NB4 (cell line): ENCODE measurements around the gene PHACTR1.

Experiments
- POLR2A ChIP-seq: IDR thresholded peaks from 2 replicates; pipeline ENCODE4 v1.6.1; 2011; ENCODE audit warnings: mild to moderate bottlenecking; ENCODE audit not compliant: insufficient read length; ENCODE audit errors: extremely low read depth
- TF ChIP-seq, protein P1 (sequence below): IDR thresholded peaks from one replicate; pipeline ENCODE4 v1.5.1; 2012; ENCODE audit warnings: low read depth, low read length

DNA sequence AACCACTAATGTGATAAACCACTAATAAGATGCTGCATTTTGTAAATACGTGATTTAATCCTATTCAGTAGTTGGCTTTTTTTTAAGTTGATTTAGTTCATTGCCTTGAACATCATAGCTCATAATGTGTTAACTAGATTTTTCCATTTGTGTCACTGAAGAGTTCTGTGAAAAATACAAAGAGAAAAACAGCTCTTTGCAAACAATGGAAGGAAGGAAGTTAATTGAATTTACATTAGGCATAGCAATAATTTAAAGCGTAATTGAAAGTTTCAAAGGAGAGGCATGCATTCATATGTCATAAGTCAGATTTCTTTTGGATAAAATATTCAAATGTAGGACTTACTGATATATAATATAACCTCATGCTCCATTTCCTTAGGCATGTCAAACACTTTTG is 509.5 kb downstream of the PHACTR1 start:
- TF ChIP-seq, protein P1, sequence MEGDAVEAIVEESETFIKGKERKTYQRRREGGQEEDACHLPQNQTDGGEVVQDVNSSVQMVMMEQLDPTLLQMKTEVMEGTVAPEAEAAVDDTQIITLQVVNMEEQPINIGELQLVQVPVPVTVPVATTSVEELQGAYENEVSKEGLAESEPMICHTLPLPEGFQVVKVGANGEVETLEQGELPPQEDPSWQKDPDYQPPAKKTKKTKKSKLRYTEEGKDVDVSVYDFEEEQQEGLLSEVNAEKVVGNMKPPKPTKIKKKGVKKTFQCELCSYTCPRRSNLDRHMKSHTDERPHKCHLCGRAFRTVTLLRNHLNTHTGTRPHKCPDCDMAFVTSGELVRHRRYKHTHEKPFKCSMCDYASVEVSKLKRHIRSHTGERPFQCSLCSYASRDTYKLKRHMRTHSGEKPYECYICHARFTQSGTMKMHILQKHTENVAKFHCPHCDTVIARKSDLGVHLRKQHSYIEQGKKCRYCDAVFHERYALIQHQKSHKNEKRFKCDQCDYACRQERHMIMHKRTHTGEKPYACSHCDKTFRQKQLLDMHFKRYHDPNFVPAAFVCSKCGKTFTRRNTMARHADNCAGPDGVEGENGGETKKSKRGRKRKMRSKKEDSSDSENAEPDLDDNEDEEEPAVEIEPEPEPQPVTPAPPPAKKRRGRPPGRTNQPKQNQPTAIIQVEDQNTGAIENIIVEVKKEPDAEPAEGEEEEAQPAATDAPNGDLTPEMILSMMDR = no peak
- no peak for TF ChIP-seq POLR2A
